SJCRH30 (cell line): ENCODE data around the gene ZNF653. TPM values are rescaled to one million over a fixed set of nuclear protein-coding genes. Genes with fewer than 3 reads are reported as not detected.

Experiments used
- DNase-seq, 2 experiments: peaks; one replicate each; pipeline ENCODE4 v3.0.0-alpha.2; 2015 to 2020
- H3K27ac ChIP-seq: fragments of 250-450 bp; sonication (Bioruptor Pico); 2 replicates; pipeline ENCODE4 v1.5.1; 2020; ENCODE audit warnings: mild to moderate bottlenecking, moderate library complexity
- H3K27me3 ChIP-seq: fragments of 250-450 bp; sonication (Bioruptor Pico); 2 replicates; pipeline ENCODE4 v1.5.1; 2020; ENCODE audit warnings: mild to moderate bottlenecking, moderate library complexity
- H3K36me3 ChIP-seq: fragments of 250-450 bp; sonication (Bioruptor Pico); 2 replicates; pipeline ENCODE4 v1.5.1; 2020; ENCODE audit warnings: mild to moderate bottlenecking, moderate library complexity
- H3K4me1 ChIP-seq: fragments of 250-450 bp; sonication (Bioruptor Pico); 2 replicates; pipeline ENCODE4 v1.5.1; 2020; ENCODE audit warnings: mild to moderate bottlenecking, moderate library complexity
- H3K4me3 ChIP-seq: fragments of 250-450 bp; sonication (Bioruptor Pico); 2 replicates; pipeline ENCODE4 v1.5.1; 2020; ENCODE audit warnings: mild to moderate bottlenecking, moderate library complexity
- H3K9me3 ChIP-seq: fragments of 250-450 bp; sonication (Bioruptor Pico); replicated peaks from 2 replicates; pipeline ENCODE4 v1.5.1; 2020; ENCODE audit warnings: mild to moderate bottlenecking, moderate library complexity
- total RNA-seq: library from RNA; depleted of rRNA; stranded (reverse); fragments of >200 nt; shearing (Covaris generic); gene quantifications from 2 replicates; pipeline ENCODE4 v1.2.3, GENCODE V29; 2014; rRNA removed

ZNF653 gene
- 2.8 and 3.5 TPM in 2 replicates for total RNA-seq

- H3K36me3 ChIP-seq, result no peaks in the 10 kb centered on the region
- peak; percentile 94 to 97 for DNase-seq
- H3K4me3 ChIP-seq, result peak within 1 kb of the TSS; percentile 88
- H3K9me3 ChIP-seq, result no peaks in the 10 kb centered on the region
- 0 out of 2 replicates have a peak, but pooled peaks cover 3% of the 10 kb centered on the region for H3K4me1 ChIP-seq
- no peaks in the 10 kb centered on the region for H3K27me3 ChIP-seq
- peak within 1 kb of the TSS; percentile 56 for H3K27ac ChIP-seq
Observed at GRCh38 chr19:11505504-11506100, at the start of gene ZNF653. Gene ZNF653 (minus strand): TSS chr19:11505839. CDS start chr19:11505786, 53 bp downstream.

GRCh38 chr19:11555246-11555645 lies 49.6 kb upstream of the ZNF653 start:
- H3K4me3 ChIP-seq, result no peak overlapping the region
- no peaks in the 10 kb centered on the region for H3K9me3 ChIP-seq
- H3K4me1 ChIP-seq, result no peaks in the 10 kb centered on the region
- H3K36me3 ChIP-seq, result peaks cover 2% of the 10 kb centered on the region
- no peak for DNase-seq
- no peaks in the 10 kb centered on the region for H3K27me3 ChIP-seq
- no peak overlapping the region for H3K27ac ChIP-seq

GRCh38 chr19:11554160-11554559 lies 48.5 kb upstream of the ZNF653 start:
- H3K9me3 ChIP-seq, result no peaks in the 10 kb centered on the region
- H3K4me1 ChIP-seq, result no peaks in the 10 kb centered on the region
- H3K4me3 ChIP-seq, result no peak overlapping the region
- no peak overlapping the region for H3K27ac ChIP-seq
- no peaks in the 10 kb centered on the region for H3K27me3 ChIP-seq
- H3K36me3 ChIP-seq, result peaks cover 2% of the 10 kb centered on the region
- no peak for DNase-seq

- no peaks in the 10 kb centered on the region for H3K4me1 ChIP-seq
- no peaks in the 10 kb centered on the region for H3K9me3 ChIP-seq
- H3K36me3 ChIP-seq, result peaks cover 2% of the 10 kb centered on the region
- no peak for DNase-seq
- H3K4me3 ChIP-seq, result no peak overlapping the region
- no peaks in the 10 kb centered on the region for H3K27me3 ChIP-seq
- H3K27ac ChIP-seq, result no peak overlapping the region
Observed at GRCh38 chr19:11552666-11553372, 47.2 kb upstream of the ZNF653 start.

DNA sequence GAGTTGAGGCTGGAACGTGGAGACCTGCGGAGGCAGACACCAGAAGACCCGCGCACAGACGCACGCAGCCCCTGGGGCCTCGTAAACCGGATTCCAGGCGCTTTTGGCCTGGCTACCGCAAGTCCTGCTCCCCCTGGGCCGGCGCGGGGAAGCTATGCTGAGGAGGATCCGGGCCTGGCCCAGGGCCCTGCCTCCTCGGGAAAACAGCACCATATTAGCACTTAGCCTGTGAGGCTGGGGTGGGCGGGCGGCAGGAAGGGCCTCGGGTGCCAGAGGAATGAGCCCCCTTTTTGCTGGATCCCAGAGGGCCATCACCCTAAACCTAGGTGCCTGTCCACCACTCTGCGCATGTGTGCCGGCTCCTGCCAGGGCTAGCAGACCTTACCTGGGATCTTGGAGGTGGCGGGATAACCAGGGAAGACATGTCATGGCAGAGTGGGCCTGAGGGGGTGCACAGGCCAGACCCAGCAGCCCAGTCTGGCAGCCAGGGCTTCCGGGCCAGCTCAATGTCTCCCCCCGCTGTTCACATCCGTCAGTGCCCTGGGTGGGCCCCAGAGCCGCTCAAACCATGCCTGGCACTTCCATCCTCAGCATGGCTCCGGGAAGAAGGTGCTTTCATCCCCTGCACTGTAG lies 46.1 kb upstream of the ZNF653 start:
- Histone ChIP-seq H3K9me3 (no peaks in the 10 kb centered on the region), H3K4me1 (no peaks in the 10 kb centered on the region), H3K27me3 (no peaks in the 10 kb centered on the region), H3K36me3 (peaks cover 2% of the 10 kb centered on the region), H3K4me3 (no peak overlapping the region), H3K27ac (no peak overlapping the region)
- peak in 1 of 2 experiments; percentile 38 for DNase-seq

GRCh38 chr19:11550265-11550664 lies 44.6 kb upstream of the ZNF653 start:
- H3K27me3 ChIP-seq, result no peaks in the 10 kb centered on the region
- H3K9me3 ChIP-seq, result no peaks in the 10 kb centered on the region
- H3K36me3 ChIP-seq, result peaks cover 2% of the 10 kb centered on the region
- no peak for DNase-seq
- no peaks in the 10 kb centered on the region for H3K4me1 ChIP-seq
- no peak overlapping the region for H3K27ac ChIP-seq
- H3K4me3 ChIP-seq, result no peak overlapping the region

GRCh38 chr19:11549386-11549953 lies 43.8 kb upstream of the ZNF653 start:
- H3K27ac ChIP-seq, result no peak overlapping the region
- H3K9me3 ChIP-seq, result no peaks in the 10 kb centered on the region
- DNase-seq, result no peak
- no peaks in the 10 kb centered on the region for H3K27me3 ChIP-seq
- no peaks in the 10 kb centered on the region for H3K4me1 ChIP-seq
- no peak overlapping the region for H3K4me3 ChIP-seq
- peaks cover 2% of the 10 kb centered on the region for H3K36me3 ChIP-seq

- Histone ChIP-seq H3K4me1 (no peaks in the 10 kb centered on the region), H3K9me3 (no peaks in the 10 kb centered on the region), H3K4me3 (no peak overlapping the region), H3K27me3 (no peaks in the 10 kb centered on the region), H3K36me3 (no peaks in the 10 kb centered on the region; the same call in 1 of the 2 replicates), H3K27ac (no peak overlapping the region)
- no peak for DNase-seq
Observed at GRCh38 chr19:11547929-11548700, 42.5 kb upstream of the ZNF653 start.

- Histone ChIP-seq H3K4me1 (no peaks in the 10 kb centered on the region), H3K9me3 (no peaks in the 10 kb centered on the region), H3K27me3 (no peaks in the 10 kb centered on the region), H3K36me3 (no peaks in the 10 kb centered on the region), H3K4me3 (no peak overlapping the region), H3K27ac (no peak overlapping the region)
- no peak for DNase-seq
Observed at GRCh38 chr19:11541238-11541637, 35.6 kb upstream of the ZNF653 start.

GRCh38 chr19:11540645-11541044 lies 35.0 kb upstream of the ZNF653 start:
- Histone ChIP-seq H3K4me1 (no peaks in the 10 kb centered on the region), H3K4me3 (no peak overlapping the region), H3K9me3 (no peaks in the 10 kb centered on the region), H3K27ac (no peak overlapping the region), H3K27me3 (no peaks in the 10 kb centered on the region), H3K36me3 (no peaks in the 10 kb centered on the region)
- DNase-seq, result no peak

- no peaks in the 10 kb centered on the region for H3K4me1 ChIP-seq
- H3K36me3 ChIP-seq, result no peaks in the 10 kb centered on the region
- no peaks in the 10 kb centered on the region for H3K27me3 ChIP-seq
- H3K4me3 ChIP-seq, result no peak overlapping the region
- DNase-seq, result no peak
- no peak overlapping the region for H3K27ac ChIP-seq
- no peaks in the 10 kb centered on the region for H3K9me3 ChIP-seq
Observed at GRCh38 chr19:11539495-11540365, 34.1 kb upstream of the ZNF653 start.

GRCh38 chr19:11538232-11539036 lies 32.8 kb upstream of the ZNF653 start, which contains the start of gene CNN1:
Gene CNN1 (plus strand): TSS chr19:11538851. CDS start chr19:11538928, 77 bp downstream.
- no peaks in the 10 kb centered on the region for H3K36me3 ChIP-seq
- DNase-seq, result peak; percentile 63 to 66
- H3K27me3 ChIP-seq, result no peaks in the 10 kb centered on the region
- H3K27ac ChIP-seq, result no peak within 1 kb of the TSS
- H3K4me1 ChIP-seq, result no peaks in the 10 kb centered on the region
- peak within 1 kb of the TSS; percentile 29 for H3K4me3 ChIP-seq
- H3K9me3 ChIP-seq, result no peaks in the 10 kb centered on the region
